Memory B cell (primary cell): ENCODE data around the gene HYAL3.
"Not testable (repeated sequence)": the region's sequence is repeated elsewhere in the genome, so short reads cannot be mapped to it uniquely, and the experiment has no call there.

ENCODE experiments used
- ATAC-seq: fragments of 150-1000 bp; cut with Tn5 transposase; 2 replicates; pipeline ENCODE4 v1.10.0; 2021; ENCODE audit warnings: low read depth, mild to moderate bottlenecking, moderate library complexity
- DNase-seq, 2 donors: peaks; one replicate each; pipeline ENCODE4 v3.0.0; 2022; ENCODE audit warnings: low spot score in 2 of 2
- H3K27ac Mint-ChIP-seq: one replicate; pipeline ENCODE4 v1.8.0; 2022; ENCODE audit warnings: mild to moderate bottlenecking, moderate library complexity, mixed read lengths
- H3K27me3 Mint-ChIP-seq: one replicate; pipeline ENCODE4 v1.8.0; 2022; ENCODE audit warnings: mixed read lengths
- H3K36me3 Mint-ChIP-seq: one replicate; pipeline ENCODE4 v1.8.0; 2022; ENCODE audit warnings: mild to moderate bottlenecking, mixed read lengths
- H3K4me1 Mint-ChIP-seq: one replicate; pipeline ENCODE4 v1.8.0; 2022; ENCODE audit warnings: mixed read lengths
- H3K4me3 Mint-ChIP-seq: one replicate; pipeline ENCODE4 v1.8.0; 2022; ENCODE audit warnings: mild to moderate bottlenecking, moderate library complexity, mixed read lengths
- H3K9me3 Mint-ChIP-seq: one replicate; pipeline ENCODE4 v1.8.0; 2022; ENCODE audit warnings: mixed read lengths

The HYAL3 gene

GRCh38 chr3:50294492-50295403 lies 4.5 kb downstream of the HYAL3 start:
- H3K27ac Mint-ChIP-seq, result no peak overlapping the region
- no peak for DNase-seq
- peaks cover 30% of the 10 kb centered on the region for H3K4me1 Mint-ChIP-seq
- no peaks in the 10 kb centered on the region for H3K36me3 Mint-ChIP-seq
- no peak for ATAC-seq
- H3K4me3 Mint-ChIP-seq, result no peak overlapping the region
- H3K9me3 Mint-ChIP-seq, result no peaks in the 10 kb centered on the region
- H3K27me3 Mint-ChIP-seq, result no peaks in the 10 kb centered on the region

GRCh38 chr3:50294089-50294488 lies 5.1 kb downstream of the HYAL3 start:
- H3K4me3 Mint-ChIP-seq, result no peak overlapping the region
- no peaks in the 10 kb centered on the region for H3K9me3 Mint-ChIP-seq
- H3K36me3 Mint-ChIP-seq, result peaks cover 2% of the 10 kb centered on the region
- peaks cover 29% of the 10 kb centered on the region for H3K4me1 Mint-ChIP-seq
- ATAC-seq (no peak), DNase-seq (no peak)
- no peaks in the 10 kb centered on the region for H3K27me3 Mint-ChIP-seq
- no peak overlapping the region for H3K27ac Mint-ChIP-seq

GRCh38 chr3:50293079-50293801 lies 6.0 kb downstream of the HYAL3 start:
- no peaks in the 10 kb centered on the region for H3K9me3 Mint-ChIP-seq
- peaks cover 4% of the 10 kb centered on the region for H3K36me3 Mint-ChIP-seq
- peak overlapping the region; percentile 85 for H3K4me3 Mint-ChIP-seq
- H3K27me3 Mint-ChIP-seq, result no peaks in the 10 kb centered on the region
- ATAC-seq, result no peak
- no peak for DNase-seq
- peak overlapping the region; percentile 91 for H3K27ac Mint-ChIP-seq
- H3K4me1 Mint-ChIP-seq, result peaks cover 28% of the 10 kb centered on the region

GRCh38 chr3:50292159-50293078 lies 6.8 kb downstream of the HYAL3 start, which contains the start of gene IFRD2:
Gene IFRD2 (minus strand): TSS chr3:50292429. CDS start chr3:50292274, 155 bp downstream.
- Mint-ChIP-seq H3K36me3 (peaks cover 5% of the 10 kb centered on the region), H3K4me1 (peaks cover 22% of the 10 kb centered on the region), H3K27ac (peak within 1 kb of the TSS; percentile 91), H3K4me3 (peak within 1 kb of the TSS; percentile 85), H3K27me3 (no peaks in the 10 kb centered on the region), H3K9me3 (no peaks in the 10 kb centered on the region)
- peak; percentile 85 to 92 for DNase-seq
- peak; percentile 99 for ATAC-seq

DNA sequence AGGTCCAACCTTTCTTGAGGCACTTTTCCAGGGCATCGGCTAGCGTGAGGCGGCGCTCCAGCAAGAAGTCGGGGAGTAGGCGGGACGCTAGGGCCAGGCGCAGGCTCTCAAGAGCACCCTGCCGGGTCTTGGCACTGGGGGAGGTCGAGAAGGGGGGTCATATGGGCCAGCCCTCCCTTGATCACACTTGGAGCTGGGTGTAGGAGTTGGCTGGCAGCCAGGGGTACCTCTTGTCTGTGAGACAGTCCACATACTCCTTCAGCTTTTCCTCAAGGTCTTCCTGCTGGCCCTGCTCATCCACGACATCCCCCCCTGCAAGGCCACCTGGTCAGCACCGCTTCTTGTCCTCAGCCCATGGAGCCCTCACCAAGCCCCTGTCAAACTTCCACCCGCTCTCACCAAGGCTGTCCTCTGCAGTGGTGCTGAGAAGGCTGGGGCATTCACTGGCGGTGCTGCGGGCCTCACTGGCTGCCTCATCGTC lies 9.0 kb downstream of the HYAL3 start:
- H3K4me1 Mint-ChIP-seq, result peaks cover 19% of the 10 kb centered on the region
- no peak for ATAC-seq
- no peak overlapping the region for H3K4me3 Mint-ChIP-seq
- H3K36me3 Mint-ChIP-seq, result peaks cover 5% of the 10 kb centered on the region
- DNase-seq, result no peak
- no peak overlapping the region for H3K27ac Mint-ChIP-seq
- no peaks in the 10 kb centered on the region for H3K9me3 Mint-ChIP-seq
- no peaks in the 10 kb centered on the region for H3K27me3 Mint-ChIP-seq

- peaks cover 19% of the 10 kb centered on the region for H3K4me1 Mint-ChIP-seq
- ATAC-seq (no peak), DNase-seq (no peak)
- no peaks in the 10 kb centered on the region for H3K27me3 Mint-ChIP-seq
- no peak overlapping the region for H3K4me3 Mint-ChIP-seq
- no peak overlapping the region for H3K27ac Mint-ChIP-seq
- H3K36me3 Mint-ChIP-seq, result peaks cover 5% of the 10 kb centered on the region
- H3K9me3 Mint-ChIP-seq, result no peaks in the 10 kb centered on the region
These were observed 10.1 kb downstream of the HYAL3 start for GRCh38 chr3:50289130-50289529.

DNA sequence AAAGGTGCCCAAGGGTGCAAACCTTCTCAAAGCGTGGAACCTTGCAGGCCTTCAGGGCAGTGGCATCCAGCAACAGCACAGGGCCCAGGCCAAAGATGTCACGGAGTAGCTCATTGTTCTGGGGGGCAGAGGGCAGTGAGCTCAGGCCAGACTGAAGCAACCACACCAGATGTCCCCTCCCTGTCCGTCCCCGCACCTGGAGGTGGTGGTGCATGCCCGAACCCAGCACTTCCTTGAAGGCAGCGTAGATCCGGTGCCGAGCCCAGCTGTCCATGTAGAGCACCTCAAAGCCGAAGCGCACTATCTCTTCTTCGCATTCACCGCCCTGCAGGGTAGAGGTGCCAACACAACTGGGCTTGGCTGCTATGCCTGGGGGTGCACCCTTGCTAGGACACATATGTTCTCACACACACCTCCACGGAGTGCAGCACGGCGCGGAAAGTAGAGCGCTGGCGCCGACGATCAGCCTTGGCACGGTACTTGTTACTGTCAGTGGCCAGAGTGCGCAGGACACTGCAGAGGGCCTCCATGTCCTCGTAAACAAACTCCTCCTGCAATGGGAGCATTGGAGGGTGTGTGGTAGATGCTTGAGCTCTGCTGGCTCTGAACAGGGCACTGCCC lies 10.7 kb downstream of the HYAL3 start:
- H3K4me3 Mint-ChIP-seq, result no peak overlapping the region
- H3K36me3 Mint-ChIP-seq, result peaks cover 5% of the 10 kb centered on the region
- DNase-seq, result no peak
- no peaks in the 10 kb centered on the region for H3K9me3 Mint-ChIP-seq
- no peak overlapping the region for H3K27ac Mint-ChIP-seq
- H3K4me1 Mint-ChIP-seq, result peaks cover 19% of the 10 kb centered on the region
- H3K27me3 Mint-ChIP-seq, result no peaks in the 10 kb centered on the region
- no peak for ATAC-seq

DNA sequence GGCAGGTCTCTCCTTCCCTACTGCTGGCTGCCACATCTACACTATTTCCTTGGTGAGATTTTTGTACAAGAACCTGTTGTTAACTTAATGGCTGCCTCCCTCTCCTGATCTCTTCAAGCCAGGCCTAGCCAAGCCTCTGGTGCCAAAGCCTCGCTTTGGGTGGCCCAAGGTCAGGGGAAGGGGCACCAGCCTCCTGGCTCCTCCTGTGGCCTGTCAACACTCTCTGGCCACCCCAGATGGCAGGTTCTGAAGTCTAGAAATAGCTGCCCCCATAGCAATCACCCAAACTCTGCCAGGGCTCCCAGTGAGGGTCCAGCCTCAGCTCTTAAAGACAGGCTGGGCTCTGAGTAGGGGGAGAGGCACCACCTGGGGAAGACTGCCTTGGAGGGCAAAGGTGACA lies 11.9 kb downstream of the HYAL3 start:
- ATAC-seq, result no peak
- Mint-ChIP-seq H3K4me3 (no peak overlapping the region), H3K27ac (no peak overlapping the region), H3K27me3 (no peaks in the 10 kb centered on the region), H3K36me3 (peaks cover 5% of the 10 kb centered on the region), H3K9me3 (no peaks in the 10 kb centered on the region), H3K4me1 (peaks cover 11% of the 10 kb centered on the region)
- DNase-seq, result no peak

DNA sequence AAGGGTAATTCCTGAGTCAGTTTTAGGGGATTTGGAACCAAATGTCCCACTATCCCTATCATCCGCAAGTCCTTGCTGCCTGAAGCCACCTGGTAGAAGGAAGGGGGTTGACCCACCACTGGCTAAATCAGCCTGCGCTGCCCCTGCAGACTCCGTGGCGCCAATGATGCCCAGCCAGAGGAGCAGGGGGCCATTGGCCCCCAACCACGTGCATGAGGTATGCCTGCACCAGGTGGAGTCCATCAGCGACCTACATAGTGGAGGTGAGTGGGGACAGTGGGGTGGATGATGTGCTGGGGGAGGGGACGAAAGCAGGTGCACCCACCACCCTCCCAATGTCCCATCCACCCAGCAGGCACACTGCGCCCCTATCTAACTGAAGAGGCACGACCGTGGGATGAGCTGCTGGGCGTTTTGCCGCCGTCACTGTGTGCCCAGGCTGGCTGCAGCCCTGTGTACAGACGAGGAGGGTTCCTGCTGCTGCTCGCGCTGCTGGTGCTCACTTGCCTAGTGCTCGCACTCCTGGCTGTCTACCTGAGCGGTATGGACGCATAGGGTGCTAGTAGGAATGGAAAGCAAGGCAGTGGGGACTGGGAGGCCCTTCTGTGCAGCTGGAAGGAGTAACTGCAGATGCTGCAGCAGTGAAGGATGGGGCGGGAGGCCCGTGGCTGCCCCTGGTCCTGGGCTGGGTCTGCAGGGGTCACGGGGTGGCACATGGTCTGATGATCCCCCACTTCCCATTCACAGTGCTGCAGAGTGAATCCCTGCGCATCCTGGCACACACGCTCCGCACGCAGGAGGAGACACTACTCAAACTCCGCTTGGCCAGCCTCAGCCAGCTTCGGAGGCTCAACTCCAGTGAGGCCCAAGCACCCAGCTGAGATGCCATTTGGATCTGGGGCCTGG lies 12.6 kb downstream of the HYAL3 start:
- Mint-ChIP-seq H3K9me3 (no peaks in the 10 kb centered on the region), H3K27me3 (no peaks in the 10 kb centered on the region), H3K4me1 (peaks cover 9% of the 10 kb centered on the region), H3K36me3 (peaks cover 5% of the 10 kb centered on the region), H3K4me3 (no peak overlapping the region), H3K27ac (no peak overlapping the region)
- ATAC-seq (no peak), DNase-seq (no peak)

DNA sequence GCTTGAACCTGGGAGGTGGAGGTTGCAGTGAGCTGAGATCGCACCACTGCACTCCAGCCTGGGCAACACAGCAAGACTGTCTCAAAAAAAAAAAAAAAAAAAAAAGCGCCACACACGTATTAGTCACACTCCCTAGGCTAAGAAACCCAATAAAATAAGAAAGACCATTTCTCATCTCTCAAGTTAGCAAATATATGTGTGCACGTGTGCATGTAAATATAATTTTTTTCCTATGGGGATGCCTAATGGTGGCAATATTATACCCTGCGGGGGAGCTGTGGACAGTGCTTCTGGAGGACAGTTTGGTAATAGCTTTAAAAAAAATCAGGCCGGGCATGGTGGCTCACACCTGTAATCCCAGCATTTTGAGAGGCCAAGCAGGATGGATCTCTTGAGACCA lies 15.1 kb downstream of the HYAL3 start:
- not testable (repeated sequence) for DNase-seq, H3K4me1 Mint-ChIP-seq, H3K36me3 Mint-ChIP-seq, H3K27ac Mint-ChIP-seq, H3K9me3 Mint-ChIP-seq, ATAC-seq, H3K27me3 Mint-ChIP-seq, H3K4me3 Mint-ChIP-seq

DNA sequence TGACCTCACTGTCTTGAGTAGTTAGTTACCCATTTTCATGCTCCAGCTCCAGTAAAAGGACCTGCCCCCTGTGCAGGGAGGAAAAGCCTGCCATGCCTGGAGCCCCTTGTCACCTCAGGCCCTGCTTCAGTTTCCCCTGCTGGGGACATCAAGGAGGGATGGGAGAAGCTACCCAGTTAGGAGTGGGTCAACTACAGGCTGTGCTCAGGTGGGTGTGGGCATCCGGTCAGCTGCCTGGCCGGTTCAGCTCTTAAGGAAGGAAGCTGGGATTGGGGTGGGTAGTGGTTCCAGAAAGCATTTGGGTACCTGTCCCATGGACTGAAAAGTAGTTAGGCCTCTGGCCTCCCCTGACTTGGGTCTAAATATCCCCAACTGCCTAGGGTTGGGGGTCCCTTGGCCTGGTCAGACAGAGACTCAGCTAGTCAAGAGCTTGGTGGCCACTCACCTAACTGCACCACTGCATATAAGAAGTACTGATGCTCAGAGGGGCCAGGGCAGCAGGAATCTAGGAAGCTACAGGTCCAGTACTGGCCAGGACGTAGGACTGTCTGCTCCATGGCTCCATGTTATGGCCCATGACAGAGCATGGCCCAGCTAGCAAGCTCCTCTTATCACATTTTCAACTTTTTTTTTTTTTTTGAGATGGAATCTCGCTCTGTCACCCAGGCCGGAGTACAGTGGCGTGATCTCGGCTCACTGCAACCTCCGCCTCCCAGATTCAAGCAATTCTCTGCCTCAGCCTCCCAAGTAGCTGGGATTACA lies 19.8 kb downstream of the HYAL3 start:
- peaks cover 17% of the 10 kb centered on the region for H3K27me3 Mint-ChIP-seq
- ATAC-seq, result no peak
- no peaks in the 10 kb centered on the region for H3K36me3 Mint-ChIP-seq
- no peak overlapping the region for H3K4me3 Mint-ChIP-seq
- H3K27ac Mint-ChIP-seq, result no peak overlapping the region
- no peaks in the 10 kb centered on the region for H3K9me3 Mint-ChIP-seq
- peaks cover 7% of the 10 kb centered on the region for H3K4me1 Mint-ChIP-seq
- no peak for DNase-seq

DNA sequence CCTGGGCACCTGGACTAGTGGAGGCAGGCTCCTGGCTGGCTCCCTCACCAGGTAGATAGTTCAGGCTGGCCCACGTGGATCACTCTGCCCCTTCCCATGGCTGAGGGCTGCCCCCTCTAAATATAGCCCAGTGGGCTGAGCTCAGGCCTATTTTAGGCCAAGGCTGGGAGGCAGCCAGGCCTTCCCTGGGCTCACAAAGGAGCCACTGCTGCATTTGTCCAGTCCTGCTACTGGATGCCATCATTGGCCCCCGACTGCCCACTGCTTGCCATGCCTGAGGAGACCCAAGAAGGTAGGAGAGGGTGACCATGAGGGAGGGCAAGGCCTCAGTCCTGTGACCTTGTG lies 20.4 kb downstream of the HYAL3 start, which contains the start of gene LSMEM2:
Gene LSMEM2 (plus strand): TSS at position 208 of the 345 bp plus-strand sequence. CDS start 27 bp downstream, at position 235.
- Mint-ChIP-seq H3K9me3 (no peaks in the 10 kb centered on the region), H3K27ac (no peak within 1 kb of the TSS), H3K36me3 (no peaks in the 10 kb centered on the region), H3K27me3 (peaks cover 20% of the 10 kb centered on the region), H3K4me3 (no peak within 1 kb of the TSS), H3K4me1 (peaks cover 11% of the 10 kb centered on the region)
- DNase-seq (no peak), ATAC-seq (no peak)
